HG02970 (cell line): Measurements from ENCODE around the gene DRAP1.
A peak's percentile ranks its signal among the peaks of the same experiment; 100 is the strongest.

Experiments
- ATAC-seq: cut with Tn5 transposase; IDR thresholded peaks from one replicate; pipeline ENCODE4 v1.9.1; 2021; ENCODE audit warnings: mild to moderate bottlenecking, moderate library complexity, moderate number of reproducible peaks; ENCODE audit not compliant: unreplicated experiment, low FRiP score

Gene DRAP1

DNA sequence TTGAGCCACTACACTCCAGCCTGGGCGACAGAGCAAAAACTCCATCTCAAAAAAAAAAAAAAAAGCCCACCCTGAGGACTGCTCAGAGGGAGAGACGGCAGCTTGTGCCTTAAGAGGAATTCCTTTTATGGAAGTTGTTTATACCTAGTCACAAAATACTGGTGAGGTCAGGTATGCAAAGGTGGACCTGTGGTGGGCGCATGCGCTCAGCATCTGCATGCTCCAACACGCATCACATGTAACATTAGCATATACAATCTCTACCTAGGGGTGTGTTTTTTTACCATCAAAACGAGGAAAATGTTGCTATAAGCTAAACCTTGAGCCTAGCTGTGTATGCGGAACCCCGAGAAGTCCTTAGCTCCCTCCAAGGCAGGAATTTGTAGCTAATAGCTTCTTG, 35.5 kb downstream of the DRAP1 start:
- ATAC-seq, result no peak

GRCh38 chr11:65958291-65958690, 39.1 kb downstream of the DRAP1 start:
- ATAC-seq, result no peak

- no peak for ATAC-seq
Measured at GRCh38 chr11:65958774-65959420, 39.7 kb downstream of the DRAP1 start.

DNA sequence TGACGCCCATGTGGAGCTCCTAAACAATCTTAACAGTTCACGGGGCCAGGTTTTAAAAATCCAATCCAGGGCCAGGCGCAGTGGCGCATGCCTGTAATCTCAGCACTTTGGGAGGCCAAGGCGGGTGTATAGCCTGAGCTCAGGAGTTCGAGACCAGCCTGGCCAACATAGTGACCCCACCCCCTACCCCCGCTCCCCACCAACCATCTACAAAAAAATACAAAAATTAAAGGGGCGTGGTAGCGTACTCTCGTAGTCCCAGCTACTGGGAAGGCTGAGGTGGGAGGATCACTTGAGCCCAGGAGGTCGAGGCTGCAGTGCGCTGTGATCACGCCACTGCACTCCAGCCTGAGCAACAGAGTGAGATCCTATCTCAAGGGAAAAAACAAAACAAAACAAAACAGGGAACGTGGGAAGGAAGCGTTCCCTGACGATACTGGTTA, 41.6 kb downstream of the DRAP1 start:
- no peak for ATAC-seq

- peak; percentile 83 for ATAC-seq
Measured at GRCh38 chr11:65961267-65962140, 42.3 kb downstream of the DRAP1 start, which contains the start of gene SART1. SART1 (plus strand) TSS chr11:65961734; CDS start chr11:65961781, 47 bp downstream.

- no peak for ATAC-seq
Measured at GRCh38 chr11:65962141-65962564, 42.9 kb downstream of the DRAP1 start.

GRCh38 chr11:65964906-65965305, 45.7 kb downstream of the DRAP1 start:
- ATAC-seq, result no peak

GRCh38 chr11:65965986-65966762, 46.9 kb downstream of the DRAP1 start:
- no peak for ATAC-seq

- ATAC-seq, result no peak
Measured at GRCh38 chr11:65967329-65967934, 48.2 kb downstream of the DRAP1 start.

- no peak for ATAC-seq
Measured at GRCh38 chr11:65968600-65969482, 49.6 kb downstream of the DRAP1 start.
